SU-DHL-6 (cell line): ENCODE data around the gene NPB.
A peak's percentile ranks its signal among the peaks of the same experiment; 100 is the strongest.

Source experiments
- H2AFZ ChIP-seq: fragments of 200-600 bp; sonication (generic); 2 replicates; pipeline ENCODE4 v1.6.1; 2014; ENCODE audit warnings: low read depth, mild to moderate bottlenecking, moderate library complexity, mixed read lengths, antibody characterized with exemption, low read length; ENCODE audit not compliant: severe bottlenecking
- H3F3A ChIP-seq: fragments of 200-600 bp; shearing (Covaris generic); 2 replicates; pipeline ENCODE4 v1.6.0; 2016; ENCODE audit warnings: antibody characterized with exemption, mild to moderate bottlenecking; ENCODE audit not compliant: insufficient read depth
- H3K27ac ChIP-seq: fragments of 200-600 bp; sonication (generic); 2 replicates; pipeline ENCODE4 v1.5.1; 2016; ENCODE audit warnings: low read depth, mild to moderate bottlenecking, low read length, moderate library complexity, mixed read lengths
- H3K27me3 ChIP-seq: fragments of 200-600 bp; sonication (generic), shearing (Covaris generic); 2 replicates; pipeline ENCODE4 v1.6.0; 2014; ENCODE audit warnings: mild to moderate bottlenecking, low read length
- H3K36me3 ChIP-seq: fragments of 200-600 bp; sonication (generic); 2 replicates; pipeline ENCODE4 v1.6.1; 2014; ENCODE audit warnings: mild to moderate bottlenecking, low read length, mixed read lengths
- H3K4me2 ChIP-seq: fragments of 300-600, 200-600 bp; shearing (Covaris generic), sonication (generic); 2 replicates; pipeline ENCODE4 v1.6.0; 2014; ENCODE audit warnings: low read length, low read depth, mild to moderate bottlenecking; ENCODE audit not compliant: poor library complexity, severe bottlenecking
- H3K4me3 ChIP-seq: fragments of 200-600 bp; sonication (generic); 2 replicates; pipeline ENCODE4 v1.5.1; 2014; ENCODE audit warnings: antibody characterized with exemption, low read length, mild to moderate bottlenecking, mixed read lengths; ENCODE audit not compliant: insufficient read depth, poor library complexity, severe bottlenecking
- H3K79me2 ChIP-seq: fragments of 200-600 bp; sonication (generic); 2 replicates; pipeline ENCODE4 v1.6.1; 2014; ENCODE audit warnings: mild to moderate bottlenecking, low read length, moderate library complexity; ENCODE audit not compliant: insufficient read depth
- H3K9ac ChIP-seq: fragments of 200-600 bp; sonication (generic); 2 replicates; pipeline ENCODE4 v1.7.0; 2014; ENCODE audit warnings: mild to moderate bottlenecking, low read length
- H3K9me2 ChIP-seq: fragments of 200-600 bp; sonication (generic); replicated peaks from 2 replicates; pipeline ENCODE4 v1.6.1; 2014; ENCODE audit warnings: low read length; ENCODE audit not compliant: insufficient read depth
- H3K9me3 ChIP-seq: fragments of 200-600 bp; sonication (generic); 2 replicates; pipeline ENCODE4 v1.6.1; 2014; ENCODE audit warnings: low read length, mixed read lengths; ENCODE audit not compliant: insufficient read depth
- H4K20me1 ChIP-seq: fragments of 200-600 bp; sonication (generic); 2 replicates; pipeline ENCODE4 v1.6.1; 2014; ENCODE audit warnings: low read depth, mild to moderate bottlenecking, antibody characterized with exemption, low read length, moderate library complexity, mixed read lengths
- EZH2phosphoT487 ChIP-seq: fragments of 200-600 bp; sonication (generic), shearing (Covaris generic); conservative IDR thresholded peaks from 2 replicates; pipeline ENCODE4 v1.6.1; 2018; ENCODE audit warnings: mild to moderate bottlenecking, antibody characterized with exemption, low read length, moderate library complexity, mixed read lengths
- TF ChIP-seq, protein P1 (sequence below): fragments of 200-600 bp; sonication (generic); IDR thresholded peaks from one replicate; pipeline ENCODE4 v1.5.1; 2017; ENCODE audit warnings: antibody characterized with exemption, mild to moderate bottlenecking, low read length, moderate library complexity; ENCODE audit not compliant: insufficient read depth, poor library complexity, severe bottlenecking

Gene NPB

DNA sequence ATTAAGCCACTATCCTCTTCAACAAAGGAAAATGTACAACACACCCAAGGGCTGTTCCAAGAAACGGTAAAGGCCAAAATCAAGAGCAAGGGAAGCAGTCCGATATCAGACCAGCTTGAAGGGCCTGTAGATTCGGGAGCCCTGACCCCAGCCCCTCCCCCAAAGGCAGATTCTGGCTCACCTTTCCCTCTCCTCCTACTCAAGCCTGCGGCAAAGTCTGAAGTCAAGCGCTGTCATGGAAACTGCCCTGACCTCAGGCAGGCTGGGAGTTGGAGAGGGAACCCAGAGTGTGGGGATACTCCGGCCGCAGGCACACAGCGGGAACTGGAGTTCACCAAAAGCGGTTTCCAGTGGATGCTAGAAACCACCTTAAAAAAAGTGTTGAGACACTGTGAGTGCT lies 12.4 kb upstream of the NPB start:
- H3K9me2 ChIP-seq: no peaks in the 10 kb centered on the region
- H3K27me3 ChIP-seq: no peaks in the 10 kb centered on the region
- peak overlapping the region; percentile 97 for H3K9ac ChIP-seq
- H3K9me3 ChIP-seq: no peaks in the 10 kb centered on the region
- TF ChIP-seq EZH2phosphoT487: no peak
- TF ChIP-seq, protein P1, sequence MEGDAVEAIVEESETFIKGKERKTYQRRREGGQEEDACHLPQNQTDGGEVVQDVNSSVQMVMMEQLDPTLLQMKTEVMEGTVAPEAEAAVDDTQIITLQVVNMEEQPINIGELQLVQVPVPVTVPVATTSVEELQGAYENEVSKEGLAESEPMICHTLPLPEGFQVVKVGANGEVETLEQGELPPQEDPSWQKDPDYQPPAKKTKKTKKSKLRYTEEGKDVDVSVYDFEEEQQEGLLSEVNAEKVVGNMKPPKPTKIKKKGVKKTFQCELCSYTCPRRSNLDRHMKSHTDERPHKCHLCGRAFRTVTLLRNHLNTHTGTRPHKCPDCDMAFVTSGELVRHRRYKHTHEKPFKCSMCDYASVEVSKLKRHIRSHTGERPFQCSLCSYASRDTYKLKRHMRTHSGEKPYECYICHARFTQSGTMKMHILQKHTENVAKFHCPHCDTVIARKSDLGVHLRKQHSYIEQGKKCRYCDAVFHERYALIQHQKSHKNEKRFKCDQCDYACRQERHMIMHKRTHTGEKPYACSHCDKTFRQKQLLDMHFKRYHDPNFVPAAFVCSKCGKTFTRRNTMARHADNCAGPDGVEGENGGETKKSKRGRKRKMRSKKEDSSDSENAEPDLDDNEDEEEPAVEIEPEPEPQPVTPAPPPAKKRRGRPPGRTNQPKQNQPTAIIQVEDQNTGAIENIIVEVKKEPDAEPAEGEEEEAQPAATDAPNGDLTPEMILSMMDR: no peak
- peaks cover 13% of the 10 kb centered on the region for H3F3A ChIP-seq
- H4K20me1 ChIP-seq: peaks cover 4% of the 10 kb centered on the region; the same call in 1 of the 2 replicates
- peak overlapping the region; percentile 82 for H3K4me3 ChIP-seq
- no peak overlapping the region for H2AFZ ChIP-seq
- H3K4me2 ChIP-seq: peak overlapping the region; percentile 86
- H3K79me2 ChIP-seq: peaks cover 68% of the 10 kb centered on the region
- H3K27ac ChIP-seq: no peak overlapping the region
- peaks cover 30% of the 10 kb centered on the region for H3K36me3 ChIP-seq

- peaks cover 4% of the 10 kb centered on the region; the same call in 1 of the 2 replicates for H4K20me1 ChIP-seq
- H3F3A ChIP-seq: peaks cover 13% of the 10 kb centered on the region
- peaks cover 30% of the 10 kb centered on the region for H3K36me3 ChIP-seq
- no peak overlapping the region for H2AFZ ChIP-seq
- no peaks in the 10 kb centered on the region for H3K27me3 ChIP-seq
- peak overlapping the region; percentile 97 for H3K9ac ChIP-seq
- no peaks in the 10 kb centered on the region for H3K9me2 ChIP-seq
- TF ChIP-seq, protein P1: no peak
- TF ChIP-seq EZH2phosphoT487: no peak
- peak overlapping the region; percentile 86 for H3K4me2 ChIP-seq
- H3K27ac ChIP-seq: peak overlapping the region; percentile 84
- no peaks in the 10 kb centered on the region for H3K9me3 ChIP-seq
- H3K4me3 ChIP-seq: peak overlapping the region; percentile 82
- H3K79me2 ChIP-seq: peaks cover 64% of the 10 kb centered on the region
Measured at GRCh38 chr17:81890447-81891302, 11.4 kb upstream of the NPB start.

GRCh38 chr17:81891303-81891552 lies 10.8 kb upstream of the NPB start:
- no peaks in the 10 kb centered on the region for H3K27me3 ChIP-seq
- H2AFZ ChIP-seq: no peak overlapping the region
- H4K20me1 ChIP-seq: peaks cover 3% of the 10 kb centered on the region; the same call in 1 of the 2 replicates
- no peaks in the 10 kb centered on the region for H3K9me3 ChIP-seq
- H3K27ac ChIP-seq: peak overlapping the region; percentile 84
- no peaks in the 10 kb centered on the region for H3K9me2 ChIP-seq
- H3K36me3 ChIP-seq: peaks cover 30% of the 10 kb centered on the region
- H3K4me3 ChIP-seq: peak overlapping the region; percentile 82
- peaks cover 13% of the 10 kb centered on the region for H3F3A ChIP-seq
- peaks cover 58% of the 10 kb centered on the region for H3K79me2 ChIP-seq
- H3K9ac ChIP-seq: peak overlapping the region; percentile 97
- peak overlapping the region; percentile 86 for H3K4me2 ChIP-seq
- no peak for TF ChIP-seq EZH2phosphoT487
- TF ChIP-seq, protein P1: no peak
